WTC11 (cell line): ENCODE data around the gene TIAM2.

Experiments
- CTCF ChIP-seq: fragments of 200-600 bp; IDR thresholded peaks from 2 replicates; pipeline ENCODE4 v1.8.0; 2022; ENCODE audit warnings: antibody characterized with exemption
- MAX ChIP-seq: sonication (generic); formaldehyde crosslinking; IDR thresholded peaks from 2 replicates; pipeline ENCODE4 v1.8.0; 2022; ENCODE audit warnings: mild to moderate bottlenecking, missing genetic modification reagents
- MYBL2 ChIP-seq: sonication (generic); formaldehyde crosslinking; IDR thresholded peaks from 2 replicates; pipeline ENCODE4 v1.8.1; 2023; ENCODE audit warnings: mild to moderate bottlenecking, moderate library complexity, missing genetic modification reagents
- PREB ChIP-seq: sonication (generic); formaldehyde crosslinking; IDR thresholded peaks from 2 replicates; pipeline ENCODE4 v1.8.1; 2022; ENCODE audit warnings: mild to moderate bottlenecking, missing genetic modification reagents, moderate library complexity, borderline replicate concordance

- TF ChIP-seq CTCF, result no peak
- TF ChIP-seq MYBL2 (CRISPR knock-in tag), result no peak
- TF ChIP-seq MAX, result no peak
- TF ChIP-seq PREB (CRISPR knock-in tag), result no peak
Measured at GRCh38 chr6:154954347-154954746, 40.8 kb upstream of the TIAM2 start.
